Right lobe of liver (tissue), 4 donors: Measurements from ENCODE around the gene GCGR.

Experiments used
- CTCF ChIP-seq, 4 donors: fragments of 200-600 bp in 3 of 4; fragments of 450-650 bp in 1 of 4; IDR thresholded peaks; one replicate each; pipeline versions ENCODE4 v1.5.1 to v1.8.0; 2016 to 2022; ENCODE audit warnings: antibody characterized with exemption in 4 of 4, mild to moderate bottlenecking in 2 of 4
- POLR2A ChIP-seq: fragments of 450-650 bp; IDR thresholded peaks from one replicate; pipeline ENCODE4 v1.6.1; 2017; ENCODE audit warnings: antibody characterized with exemption, mild to moderate bottlenecking
- donor health status: DM: no; HTN: no; CAD: no.
- donor health status: DM: no; HTN: no; CAD: no.
- donor health status: DM: no; HTN: yes; CAD: no.

GRCh38 chr17:81839301-81839700, 35.4 kb downstream of the GCGR start:
- no peak for TF ChIP-seq CTCF (IDR thresholded peaks at IDR 0.05)
- TF ChIP-seq POLR2A, result no peak
